Neural cell (in vitro differentiated cells): ENCODE results near the gene PCDHB9.

Experiments
- CTCF ChIP-seq: fragments of 450-650 bp; IDR thresholded peaks from 2 replicates; pipeline ENCODE4 v1.5.1; 2014; ENCODE audit warnings: antibody characterized with exemption, mild to moderate bottlenecking, moderate library complexity; ENCODE audit not compliant: poor library complexity, severe bottlenecking
- EZH2 ChIP-seq: fragments of 200-600, 300-800 bp; shearing (Covaris generic), sonication (generic); IDR thresholded peaks from 2 replicates; pipeline ENCODE4 v1.6.1; 2014; ENCODE audit warnings: antibody characterized with exemption, low read length, borderline replicate concordance, mild to moderate bottlenecking; ENCODE audit not compliant: insufficient read depth, poor library complexity, severe bottlenecking
- RAD21 ChIP-seq: fragments of 450-650 bp; conservative IDR thresholded peaks from 2 replicates; pipeline ENCODE4 v1.6.1; 2014; ENCODE audit warnings: antibody characterized with exemption, mild to moderate bottlenecking, moderate library complexity

GRCh38 chr5:141234109-141234667 lies 47.2 kb downstream of the PCDHB9 start:
- TF ChIP-seq CTCF (no peak), RAD21 (no peak), EZH2 (no peak)
